GM19438 (cell line): ENCODE measurements around the gene NFRKB.
A peak's percentile ranks its signal among the peaks of the same experiment; 100 is the strongest.
"Not testable (repeated sequence)": the region's sequence is repeated elsewhere in the genome, so short reads cannot be mapped to it uniquely, and the experiment has no call there.

Source experiments
- ATAC-seq: cut with Tn5 transposase; IDR thresholded peaks from one replicate; pipeline ENCODE4 v1.9.1; 2021; ENCODE audit warnings: low read depth; ENCODE audit not compliant: unreplicated experiment

The NFRKB gene

DNA sequence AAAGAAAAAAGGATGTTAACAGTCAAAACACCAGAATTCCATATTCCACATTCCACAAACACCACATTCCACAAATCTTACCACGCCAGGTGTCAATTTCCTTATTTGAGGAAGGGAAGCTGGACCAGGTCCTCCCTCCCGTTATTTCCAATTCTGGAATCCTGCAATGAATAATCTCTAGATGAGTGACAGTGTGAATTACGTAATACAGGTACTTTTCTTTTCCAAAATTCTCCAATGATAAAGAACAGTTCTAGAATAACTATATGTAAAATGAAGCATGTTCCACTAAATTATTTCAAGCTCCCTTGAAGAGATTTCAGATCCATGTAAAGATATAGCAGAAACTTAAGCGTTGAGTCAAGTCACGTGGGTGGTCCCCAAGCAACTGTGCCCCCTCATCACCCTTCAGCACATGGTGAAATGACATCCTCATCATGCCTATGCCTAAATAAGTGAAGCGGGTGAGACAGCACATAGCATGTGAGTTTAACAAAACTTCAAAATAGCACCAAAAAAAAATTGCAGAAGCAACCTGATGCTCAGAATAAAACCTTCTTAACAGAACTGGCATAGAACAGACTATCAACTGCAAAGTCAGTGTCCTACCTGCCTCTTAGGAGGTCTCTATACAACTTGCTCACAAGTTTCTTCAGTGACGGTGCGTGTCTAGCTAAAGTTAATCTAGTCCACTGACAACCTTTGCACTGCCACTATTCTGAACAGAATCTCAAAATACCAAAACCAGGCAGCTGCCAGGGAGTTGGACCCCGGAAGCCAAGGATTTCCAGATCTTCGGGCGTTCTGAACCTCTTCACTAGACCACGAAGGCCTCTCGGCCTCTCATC, 876 bp downstream of the NFRKB start:
- peak; percentile 3 for ATAC-seq

- ATAC-seq = no peak
Measured at GRCh38 chr11:129888451-129888850, 6.9 kb downstream of the NFRKB start.

DNA sequence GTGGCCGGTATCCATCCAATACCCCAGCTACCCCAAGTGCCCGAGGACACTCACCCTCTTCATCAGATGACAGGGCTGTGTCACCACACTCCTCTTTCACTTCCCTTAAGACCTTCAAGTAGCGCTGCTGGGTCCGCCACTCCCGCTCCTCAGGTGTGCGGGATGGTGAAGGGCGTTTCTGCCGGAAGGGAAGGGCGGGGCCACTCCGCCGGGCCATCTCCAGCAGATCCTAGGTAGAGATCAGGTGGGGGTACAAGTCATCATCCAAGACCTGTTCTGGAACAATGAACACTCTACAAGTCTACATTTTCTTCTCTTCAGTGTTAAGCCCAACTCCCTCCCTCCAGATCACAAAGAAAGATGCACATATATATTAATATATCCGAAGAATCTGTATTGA, 10.0 kb downstream of the NFRKB start:
- no peak for ATAC-seq

DNA sequence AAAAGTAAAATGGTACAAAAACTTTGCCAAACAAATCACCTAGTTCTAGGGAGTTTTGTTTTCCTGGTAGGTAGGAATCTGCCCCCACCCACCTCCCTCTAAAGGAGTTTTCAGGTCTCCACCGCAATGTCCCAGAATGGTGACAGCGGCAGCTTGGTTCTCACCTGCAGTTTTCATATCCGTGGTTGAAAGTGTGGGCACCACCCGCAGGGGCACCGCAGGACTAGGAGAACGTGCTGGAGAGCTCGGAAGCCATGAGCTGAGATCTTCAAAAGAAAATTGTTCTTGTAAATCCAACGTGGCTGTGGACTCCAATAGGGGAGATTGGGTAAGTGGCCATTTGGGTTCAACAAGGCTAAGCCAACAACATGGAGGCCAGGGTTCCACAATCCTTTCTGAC, 10.8 kb downstream of the NFRKB start:
- no peak for ATAC-seq

- ATAC-seq = peak; percentile 67
Measured at GRCh38 chr11:129881570-129882170, 13.7 kb downstream of the NFRKB start.

GRCh38 chr11:129880311-129880710, 15.1 kb downstream of the NFRKB start:
- no peak for ATAC-seq

GRCh38 chr11:129871914-129872313, 23.5 kb downstream of the NFRKB start:
- ATAC-seq = no peak

- not testable (repeated sequence) for ATAC-seq
Measured at GRCh38 chr11:129868626-129869025, 26.8 kb downstream of the NFRKB start.

DNA sequence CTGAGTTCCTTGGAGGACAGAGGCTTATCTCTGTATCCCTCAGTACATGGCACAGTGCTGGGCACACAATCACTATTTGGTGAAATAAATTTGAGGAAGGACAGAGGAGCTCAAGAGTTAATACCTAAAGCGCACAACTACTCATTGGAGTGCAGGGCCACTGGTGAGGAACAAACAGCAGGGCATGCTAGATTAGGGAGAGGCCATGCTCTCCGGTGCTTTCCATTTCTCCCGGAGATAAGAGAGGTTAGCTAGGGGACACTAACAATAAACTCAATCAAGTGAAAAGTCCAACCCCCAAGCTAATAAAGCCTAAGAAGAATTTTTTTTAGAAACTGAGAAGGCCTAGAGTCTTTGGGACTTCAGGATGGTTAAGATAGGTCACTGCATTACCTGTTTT, 29.1 kb downstream of the NFRKB start:
- ATAC-seq = no peak

- ATAC-seq = no peak
Measured at GRCh38 chr11:129865701-129866100, 29.7 kb downstream of the NFRKB start.

DNA sequence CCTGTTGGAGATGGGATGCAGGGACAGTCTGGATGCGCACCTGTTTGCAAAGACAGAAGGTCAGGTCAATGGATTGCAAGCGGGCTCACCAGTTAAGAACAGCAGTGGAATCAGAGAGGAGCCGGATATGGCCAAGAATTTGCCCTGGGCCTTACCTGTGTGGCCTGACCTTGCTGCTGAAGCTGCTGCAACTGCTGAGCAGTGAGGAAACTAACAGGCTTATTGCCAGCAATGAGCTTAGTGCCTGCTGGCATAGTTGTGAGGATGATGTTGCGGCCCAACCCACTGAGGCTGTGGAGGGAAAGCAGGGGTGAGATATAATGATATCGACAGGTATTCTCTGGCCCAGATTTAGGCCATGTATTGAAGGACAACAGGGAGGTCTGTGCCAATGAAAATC, 30.6 kb downstream of the NFRKB start:
- ATAC-seq = no peak

GRCh38 chr11:129861702-129862522, 33.5 kb downstream of the NFRKB start:
- ATAC-seq = no peak

DNA sequence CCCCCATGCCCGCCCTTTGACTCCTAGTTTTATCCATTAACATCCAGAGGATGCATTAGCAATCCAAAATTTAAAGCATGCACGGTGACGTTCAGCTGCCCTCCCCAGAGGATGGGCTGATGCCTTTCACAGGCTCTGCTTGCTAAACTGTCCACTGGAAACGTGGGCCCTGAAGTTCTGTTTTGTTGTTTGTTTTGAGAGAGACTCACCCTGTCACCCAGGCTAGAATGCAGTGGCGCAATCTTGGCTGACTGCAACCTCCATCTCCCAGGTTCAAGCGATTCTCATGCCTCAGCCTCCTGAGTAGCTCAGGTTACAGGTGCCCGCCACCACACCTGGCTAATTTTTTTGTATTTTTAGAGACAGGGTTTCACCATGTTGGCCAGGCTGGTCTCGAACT, 39.3 kb downstream of the NFRKB start:
- no peak for ATAC-seq

GRCh38 chr11:129855086-129855485, 40.3 kb downstream of the NFRKB start:
- ATAC-seq = no peak

DNA sequence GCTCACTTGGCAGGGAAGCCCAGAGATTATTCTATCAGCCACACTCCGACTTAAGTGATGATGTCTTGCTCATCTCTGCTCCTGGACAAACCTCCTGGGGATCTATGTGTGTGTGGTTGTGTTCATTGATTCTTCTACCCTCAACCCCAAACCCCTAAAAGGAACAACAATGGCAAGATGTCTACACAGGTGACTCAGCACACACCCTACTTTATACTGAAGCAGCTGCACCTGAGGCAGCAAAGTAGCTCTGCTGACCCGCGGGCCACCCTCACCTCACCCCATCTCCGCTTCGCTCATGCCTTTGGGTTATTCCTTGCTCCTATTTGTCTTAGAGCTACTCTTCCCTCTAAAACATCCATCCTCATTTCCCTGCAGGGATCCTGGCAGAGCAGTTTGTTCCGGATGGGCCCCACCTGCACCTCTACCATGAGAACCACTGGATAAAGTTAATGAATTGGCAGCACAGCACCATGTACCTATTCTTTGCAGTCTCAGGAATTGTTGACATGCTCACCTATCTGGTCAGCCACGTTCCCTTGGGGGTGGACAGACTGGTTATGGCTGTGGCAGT, 41.1 kb downstream of the NFRKB start:
- no peak for ATAC-seq

DNA sequence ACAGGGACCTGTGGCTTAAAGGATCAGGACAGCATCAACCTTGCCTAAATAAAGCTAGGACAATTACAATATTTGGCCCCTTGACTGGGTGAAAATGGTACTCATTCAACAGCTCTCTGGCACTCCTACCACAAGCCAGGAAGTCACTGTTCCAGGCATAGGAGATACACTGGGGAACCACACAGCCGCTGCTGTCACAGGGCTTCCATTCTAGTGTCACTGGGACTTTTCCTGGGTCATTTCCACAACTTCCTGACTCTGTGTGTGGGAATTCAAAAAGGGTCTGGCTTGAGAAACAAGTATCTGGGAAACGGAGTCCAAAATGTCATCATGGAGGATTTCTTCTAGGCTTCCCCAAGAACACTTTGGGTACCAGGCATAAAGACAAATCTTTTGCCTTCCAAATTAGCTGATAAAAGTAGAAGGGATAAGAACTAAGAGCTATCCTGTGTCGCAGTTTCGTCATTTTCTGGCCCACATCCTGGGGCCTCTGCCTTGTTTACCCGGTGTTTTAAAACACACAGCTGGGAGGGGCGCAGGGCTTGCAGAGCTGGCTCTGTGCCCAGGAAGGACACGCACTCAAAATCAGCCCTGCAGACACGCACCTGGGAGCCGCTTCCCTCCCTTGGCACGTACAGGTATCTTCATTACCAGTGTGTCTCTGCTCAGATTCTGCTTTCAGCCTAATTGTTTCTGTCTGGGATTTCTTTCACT, 41.7 kb downstream of the NFRKB start:
- no peak for ATAC-seq

- no peak for ATAC-seq
Measured at GRCh38 chr11:129852125-129852740, 43.1 kb downstream of the NFRKB start.

DNA sequence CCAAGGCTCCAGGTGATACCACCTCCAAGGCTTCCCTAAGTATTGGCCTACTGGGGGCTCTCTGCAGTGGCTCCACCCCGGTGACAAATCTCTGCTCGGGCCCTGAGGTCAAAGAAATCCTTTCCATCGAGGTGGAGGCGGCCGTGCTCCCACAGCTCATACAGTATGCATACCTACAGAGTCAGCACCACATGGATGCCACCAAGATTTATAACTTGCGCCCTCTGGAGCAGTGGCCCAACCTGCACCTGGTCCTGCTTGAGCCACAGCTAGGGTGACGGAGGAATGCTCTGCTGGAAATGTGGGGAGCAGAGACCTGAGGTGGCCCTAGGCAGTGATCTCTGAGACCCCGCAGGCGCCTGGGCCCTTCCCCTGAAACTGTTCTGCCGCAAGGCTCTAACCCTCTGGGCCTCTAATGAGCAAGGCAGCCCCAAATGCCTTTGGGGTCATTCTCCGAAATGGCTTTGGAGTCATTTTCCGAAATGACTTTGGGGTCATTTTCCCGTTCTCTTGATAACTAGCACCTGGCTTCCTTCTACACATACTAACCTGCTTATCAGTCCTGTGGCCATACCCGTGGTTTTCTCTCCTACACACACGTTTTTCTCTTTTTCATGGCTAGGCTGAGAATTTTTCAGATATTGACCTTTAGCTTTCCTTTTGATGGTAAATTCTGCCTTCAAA, 45.8 kb downstream of the NFRKB start:
- ATAC-seq = no peak

DNA sequence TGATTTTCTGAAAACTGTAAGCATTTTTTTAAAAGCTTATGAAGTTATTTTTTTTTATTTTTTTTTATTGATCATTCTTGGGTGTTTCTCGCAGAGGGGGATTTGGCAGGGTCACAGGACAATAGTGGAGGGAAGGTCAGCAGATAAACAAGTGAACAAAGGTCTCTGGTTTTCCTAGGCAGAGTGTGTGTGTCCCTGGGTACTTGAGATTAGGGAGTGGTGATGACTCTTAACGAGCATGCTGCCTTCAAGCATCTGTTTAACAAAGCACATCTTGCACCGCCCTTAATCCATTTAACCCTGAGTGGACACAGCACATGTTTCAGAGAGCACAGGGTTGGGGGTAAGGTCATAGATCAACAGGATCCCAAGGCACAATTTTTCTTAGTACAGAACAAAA, 48.0 kb downstream of the NFRKB start:
- not testable (repeated sequence) for ATAC-seq
